Bronchial smooth muscle cell (primary cell): ENCODE results near the gene AFF3. TPM values are rescaled to one million over a fixed set of nuclear protein-coding genes. Genes with fewer than 3 reads are reported as not detected.

ENCODE experiments used
- total RNA-seq: library from RNA; depleted of rRNA; stranded (reverse); fragments of >200 nt; gene quantifications from 2 replicates; pipeline ENCODE4 v1.2.1, GENCODE V29; 2014

Gene AFF3, protein sequence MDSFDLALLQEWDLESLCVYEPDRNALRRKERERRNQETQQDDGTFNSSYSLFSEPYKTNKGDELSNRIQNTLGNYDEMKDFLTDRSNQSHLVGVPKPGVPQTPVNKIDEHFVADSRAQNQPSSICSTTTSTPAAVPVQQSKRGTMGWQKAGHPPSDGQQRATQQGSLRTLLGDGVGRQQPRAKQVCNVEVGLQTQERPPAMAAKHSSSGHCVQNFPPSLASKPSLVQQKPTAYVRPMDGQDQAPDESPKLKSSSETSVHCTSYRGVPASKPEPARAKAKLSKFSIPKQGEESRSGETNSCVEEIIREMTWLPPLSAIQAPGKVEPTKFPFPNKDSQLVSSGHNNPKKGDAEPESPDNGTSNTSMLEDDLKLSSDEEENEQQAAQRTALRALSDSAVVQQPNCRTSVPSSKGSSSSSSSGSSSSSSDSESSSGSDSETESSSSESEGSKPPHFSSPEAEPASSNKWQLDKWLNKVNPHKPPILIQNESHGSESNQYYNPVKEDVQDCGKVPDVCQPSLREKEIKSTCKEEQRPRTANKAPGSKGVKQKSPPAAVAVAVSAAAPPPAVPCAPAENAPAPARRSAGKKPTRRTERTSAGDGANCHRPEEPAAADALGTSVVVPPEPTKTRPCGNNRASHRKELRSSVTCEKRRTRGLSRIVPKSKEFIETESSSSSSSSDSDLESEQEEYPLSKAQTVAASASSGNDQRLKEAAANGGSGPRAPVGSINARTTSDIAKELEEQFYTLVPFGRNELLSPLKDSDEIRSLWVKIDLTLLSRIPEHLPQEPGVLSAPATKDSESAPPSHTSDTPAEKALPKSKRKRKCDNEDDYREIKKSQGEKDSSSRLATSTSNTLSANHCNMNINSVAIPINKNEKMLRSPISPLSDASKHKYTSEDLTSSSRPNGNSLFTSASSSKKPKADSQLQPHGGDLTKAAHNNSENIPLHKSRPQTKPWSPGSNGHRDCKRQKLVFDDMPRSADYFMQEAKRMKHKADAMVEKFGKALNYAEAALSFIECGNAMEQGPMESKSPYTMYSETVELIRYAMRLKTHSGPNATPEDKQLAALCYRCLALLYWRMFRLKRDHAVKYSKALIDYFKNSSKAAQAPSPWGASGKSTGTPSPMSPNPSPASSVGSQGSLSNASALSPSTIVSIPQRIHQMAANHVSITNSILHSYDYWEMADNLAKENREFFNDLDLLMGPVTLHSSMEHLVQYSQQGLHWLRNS (N-terminal part only)
- under 0.01 and 0.34 TPM in 2 replicates for total RNA-seq

DNA sequence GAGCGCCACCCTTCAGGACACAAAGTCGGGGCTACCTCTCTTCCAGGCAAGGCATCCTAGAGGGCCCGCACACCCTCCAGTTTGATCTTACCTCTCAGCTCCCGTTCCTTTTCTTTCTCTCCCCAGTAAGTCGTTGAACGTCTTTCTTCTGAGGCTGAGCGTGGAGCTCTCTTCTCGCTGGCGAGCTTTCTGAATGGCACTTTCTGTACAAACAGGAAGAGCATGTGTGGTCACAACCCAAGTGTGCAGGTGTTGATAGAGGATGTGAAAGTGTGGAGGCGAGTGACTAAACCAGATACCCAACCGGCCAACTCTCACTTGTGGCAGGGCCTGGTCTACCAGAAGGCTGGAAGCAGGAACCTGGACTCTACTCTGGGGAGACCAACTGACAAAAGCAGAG is at the start of gene AFF3:
AFF3 (minus strand) TSS at position 198 of the 400 bp plus-strand sequence. CDS start 38,136 bp downstream, outside the sequence.

Other genes with a start within 250 kb of the AFF3 start
- gene LONRF2, start 179.9 kb upstream of the AFF3 start, total RNA-seq, result under 0.01 TPM in 2 replicates